Measurements from ENCODE around the gene FADS2. TPM values are rescaled to one million over a fixed set of nuclear protein-coding genes. Genes with fewer than 3 reads are reported as not detected.

Gene FADS2
- total RNA-seq, 1 experiment from 2014 or later = 423 TPM

- no peaks in the 10 kb centered on the region for H3K9me3 Mint-ChIP-seq
- ATAC-seq = no peak
These were observed 75.7 kb downstream of the FADS2 start for GRCh38 chr11:61903845-61904244.

GRCh38 chr11:61904539-61905048 lies 76.5 kb downstream of the FADS2 start:
- CTCF ChIA-PET = interaction anchor here (0.6 to 10.9 kb wide), 15 partner anchors 9 to 210 kb away, joined by 3 to 685 read pairs (median 5); partner anchors contain the start of genes BEST1, FEN1 and TMEM258
- Mint-ChIP-seq H3K36me3 (no peaks in the 10 kb centered on the region), H3K27ac (no peak overlapping the region), H3K4me3 (no peak overlapping the region), H3K27me3 (ENCODE audit: low read depth) (no peaks in the 10 kb centered on the region), H3K9me3 (no peaks in the 10 kb centered on the region), H3K4me1 (peaks cover 29% of the 10 kb centered on the region)
- ATAC-seq (peak; percentile 84), DNase-seq (ENCODE audit: low spot score) (peak; percentile 72)
- POLR2A ChIA-PET = interaction anchor here (0.5 to 1.2 kb wide), 4 partner anchors 41 to 1749 kb away, joined by 3 to 7 read pairs (median 3); partner anchors contain the start of gene BEST1
- TF ChIP-seq SP1 (CRISPR knock-in tag; conservative IDR thresholded peaks at IDR 0.05) (0 out of 2 replicates have a peak, but pooled peaks have one; percentile 37), JUN (CRISPR knock-in tag; IDR thresholded peaks at IDR 0.05) (no peak), NR2C2 (CRISPR knock-in tag; IDR thresholded peaks at IDR 0.05) (no peak), FOXP1 (CRISPR knock-in tag; IDR thresholded peaks at IDR 0.05; ENCODE audit: borderline replicate concordance) (0 out of 2 replicates have a peak, but pooled peaks have one; percentile 21), E2F5 (CRISPR knock-in tag; IDR thresholded peaks at IDR 0.05) (no peak), ZNF425 (CRISPR knock-in tag; conservative IDR thresholded peaks at IDR 0.05) (no peak)

More at GRCh38 chr11:61903845-61904244, 75.7 kb downstream of the FADS2 start:
- TF ChIP-seq NR1H2 (CRISPR knock-in tag; IDR thresholded peaks at IDR 0.05) (no peak), MAX (CRISPR knock-in tag; IDR thresholded peaks at IDR 0.05) (no peak), MYBL2 (CRISPR knock-in tag; IDR thresholded peaks at IDR 0.05) (no peak), ZNF317 (CRISPR knock-in tag; IDR thresholded peaks at IDR 0.05; ENCODE audit: borderline replicate concordance, low read depth) (no peak), PREB (CRISPR knock-in tag; IDR thresholded peaks at IDR 0.05; ENCODE audit: borderline replicate concordance) (no peak), SMAD4 (CRISPR knock-in tag; IDR thresholded peaks at IDR 0.05) (no peak), CREM (CRISPR knock-in tag; IDR thresholded peaks at IDR 0.05) (no peak), MLX (CRISPR knock-in tag; IDR thresholded peaks at IDR 0.05) (no peak), GTF2I (CRISPR knock-in tag; conservative IDR thresholded peaks at IDR 0.05) (no peak)
- H3K27ac Mint-ChIP-seq = no peak overlapping the region
- H3K4me3 Mint-ChIP-seq = no peak overlapping the region
- H3K4me1 Mint-ChIP-seq = peaks cover 26% of the 10 kb centered on the region
- DNase-seq (ENCODE audit: low spot score) = no peak
- no peaks in the 10 kb centered on the region for H3K27me3 Mint-ChIP-seq (ENCODE audit: low read depth)
- ChIA-PET POLR2A (interaction anchor here (1.2 kb wide), 2 partner anchors 42 to 46 kb away, joined by 3 to 10 read pairs; no protein-coding TSS in a partner anchor), CTCF (interaction anchor here (0.6 to 10.9 kb wide), 15 partner anchors 9 to 209 kb away, joined by 3 to 685 read pairs (median 6); partner anchors contain the start of genes BEST1, FEN1 and TMEM258)
- H3K36me3 Mint-ChIP-seq = no peaks in the 10 kb centered on the region

GRCh38 chr11:61905067-61905696 lies 77.1 kb downstream of the FADS2 start:
- H3K27ac Mint-ChIP-seq = no peak overlapping the region
- DNase-seq (ENCODE audit: low spot score) = no peak
- H3K4me1 Mint-ChIP-seq = peaks cover 30% of the 10 kb centered on the region
- ChIA-PET POLR2A (interaction anchor here (0.9 to 1.2 kb wide), 3 partner anchors 41 to 90 kb away, joined by 3 read pairs; partner anchors contain the start of gene BEST1), CTCF (interaction anchor here (0.8 to 10.9 kb wide), 15 partner anchors 8 to 210 kb away, joined by 3 to 685 read pairs (median 5); partner anchors contain the start of gene BEST1)
- no peak for ATAC-seq
- no peaks in the 10 kb centered on the region for H3K27me3 Mint-ChIP-seq (ENCODE audit: low read depth)
- no peaks in the 10 kb centered on the region for H3K9me3 Mint-ChIP-seq
- H3K4me3 Mint-ChIP-seq = no peak overlapping the region
- no peaks in the 10 kb centered on the region for H3K36me3 Mint-ChIP-seq
- TF ChIP-seq FOXP4 (CRISPR knock-in tag; IDR thresholded peaks at IDR 0.05) = no peak
- no peak for TF ChIP-seq KAT7 (CRISPR knock-in tag; IDR thresholded peaks at IDR 0.05; ENCODE audit: borderline replicate concordance)
- no peak; the same call in 1 of the 2 replicates for TF ChIP-seq SP1 (CRISPR knock-in tag; conservative IDR thresholded peaks at IDR 0.05)
- no peak for TF ChIP-seq ZNF281 (CRISPR knock-in tag; IDR thresholded peaks at IDR 0.05)

Data from WTC11 (cell line).